Epidermal melanocyte (primary cell): ENCODE data around the gene NDUFA13.
"Not testable (repeated sequence)": the region's sequence is repeated elsewhere in the genome, so short reads cannot be mapped to it uniquely, and the experiment has no call there.

Source experiments
- DNase-seq: peaks from one replicate; pipeline ENCODE4 v3.0.0; 2011; ENCODE audit warnings: low spot score; ENCODE audit not compliant: insufficient read length

The NDUFA13 gene

DNA sequence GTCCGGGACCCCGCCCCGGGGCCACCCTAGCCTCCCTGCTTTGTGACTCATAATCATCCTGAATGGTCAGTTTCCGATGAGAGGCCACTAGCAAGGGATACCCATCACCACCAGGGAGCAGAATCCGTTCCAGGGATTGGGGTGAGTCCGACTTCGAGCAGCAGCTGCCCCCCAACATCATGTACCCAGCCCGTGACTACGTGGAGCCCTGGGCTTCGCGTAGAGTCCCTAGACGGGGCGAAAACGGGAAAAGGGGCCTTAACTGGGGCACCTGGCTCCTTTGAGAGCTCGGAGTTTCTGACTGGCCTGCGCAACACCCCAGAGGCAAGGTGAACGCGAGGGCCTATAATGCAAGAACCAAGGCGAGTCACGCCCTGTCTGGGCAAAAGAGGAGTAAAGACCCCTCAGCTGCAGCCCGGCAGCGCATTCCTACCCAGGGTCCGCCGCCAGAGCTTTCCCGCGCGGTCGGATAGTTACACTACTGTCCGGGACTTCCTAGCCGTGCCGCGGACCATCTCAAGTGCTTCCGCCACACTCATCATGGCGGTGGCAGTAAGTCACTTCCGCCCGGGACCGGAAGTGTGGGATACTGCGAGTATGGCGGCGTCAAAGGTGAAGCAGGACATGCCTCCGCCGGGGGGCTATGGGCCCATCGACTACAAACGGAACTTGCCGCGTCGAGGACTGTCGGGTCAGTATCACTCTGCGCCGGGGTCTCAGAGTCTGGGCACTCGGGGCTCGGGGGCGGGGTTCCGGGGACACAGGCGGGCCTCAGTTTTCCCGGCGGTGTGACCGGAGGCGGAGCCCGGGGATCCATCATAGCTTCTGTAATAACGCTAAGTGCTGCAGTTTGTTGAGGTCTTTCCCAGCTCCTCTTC lies at the start of gene NDUFA13:
NDUFA13 (plus strand) TSS at position 584 of the 878 bp plus-strand sequence; CDS start at position 598, 14 bp downstream.
- peak; percentile 97 for DNase-seq

DNA sequence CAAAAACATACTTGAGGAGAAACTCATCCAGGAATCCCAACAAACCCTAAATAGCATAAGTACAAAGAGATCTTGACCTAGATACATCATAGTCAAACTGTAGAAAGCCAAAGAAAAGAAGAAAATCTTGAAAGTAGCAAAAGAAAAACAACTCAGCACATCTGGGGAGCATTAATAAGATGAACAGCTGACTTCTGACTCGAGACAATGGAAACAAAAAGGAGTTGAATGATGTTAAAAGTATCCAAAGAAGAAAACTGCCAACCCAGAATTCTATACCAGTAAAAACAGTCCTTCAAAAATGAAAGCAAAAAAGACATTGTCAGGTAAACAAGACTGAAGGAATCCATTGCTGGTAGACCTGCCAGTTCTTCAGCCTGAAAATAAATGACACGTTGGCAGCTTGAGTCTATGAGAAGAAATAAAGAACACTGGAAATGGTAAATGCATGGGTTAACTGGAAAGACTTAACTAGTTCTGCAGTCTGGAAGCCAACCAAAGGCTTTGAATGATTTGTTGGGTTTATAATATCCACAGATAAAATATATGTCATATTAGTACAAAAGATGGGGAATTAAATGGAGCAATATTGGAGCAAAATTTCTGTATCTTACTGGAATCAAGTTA lies 47.5 kb upstream of the NDUFA13 start:
- DNase-seq, result no peak

DNA sequence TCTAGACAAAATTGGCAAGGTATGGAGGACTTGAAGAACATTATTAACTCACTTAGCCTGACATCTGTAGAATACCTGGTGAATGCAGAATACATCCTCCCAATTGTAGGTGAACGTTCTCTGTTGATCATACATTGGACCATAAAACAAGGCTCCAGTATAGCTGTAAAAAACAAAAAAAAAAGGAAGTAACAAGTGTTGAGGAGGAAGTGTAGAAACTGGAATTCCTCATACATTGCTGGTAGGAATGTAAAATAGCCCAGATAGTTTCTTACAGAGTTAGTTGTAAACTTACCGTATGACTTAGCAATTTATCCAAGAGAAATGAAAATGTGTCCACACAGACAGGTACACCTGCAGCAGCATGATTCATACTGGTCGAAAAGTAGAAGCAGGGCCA lies 45.4 kb upstream of the NDUFA13 start:
- DNase-seq, result no peak

DNA sequence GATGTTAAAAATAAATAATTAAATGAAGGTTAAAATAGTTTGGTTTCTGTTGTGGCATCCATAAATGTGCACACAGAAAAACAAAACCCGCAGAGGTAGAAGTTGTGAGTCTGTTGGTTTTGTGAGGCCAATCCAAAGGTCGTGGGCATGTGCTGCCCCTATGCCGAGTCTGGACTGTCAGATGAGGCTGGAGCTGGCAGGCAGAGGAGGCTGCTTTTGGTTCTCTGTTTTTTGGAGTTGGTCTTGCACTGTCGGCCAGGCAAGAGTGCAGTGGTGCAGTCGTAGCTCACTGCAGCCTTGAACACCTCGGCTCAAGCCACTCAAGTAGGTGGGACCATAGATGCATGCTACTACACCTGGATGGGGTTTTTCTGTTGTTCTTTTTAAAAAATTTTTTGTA lies 44.3 kb upstream of the NDUFA13 start:
- DNase-seq, result no peak

DNA sequence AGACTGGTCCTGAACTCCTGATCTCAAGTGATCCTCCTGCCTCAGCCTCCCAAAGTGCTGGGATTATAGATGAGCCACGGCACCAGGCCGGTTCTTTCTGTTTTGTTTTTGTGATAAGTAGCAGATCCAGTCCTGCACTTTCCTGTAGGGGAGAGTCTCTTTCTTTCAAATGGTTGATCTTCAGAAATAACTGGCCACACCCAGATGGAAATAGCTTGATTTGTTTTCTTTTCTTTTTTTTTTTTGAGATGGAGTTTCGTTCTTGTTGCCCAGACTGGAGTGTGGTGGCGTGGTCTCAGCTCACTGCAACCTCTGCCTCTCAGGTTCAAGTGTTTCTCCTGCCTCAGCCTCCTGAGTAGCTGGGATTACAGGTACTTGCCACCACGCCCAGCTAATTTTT lies 43.9 kb upstream of the NDUFA13 start:
- not testable (repeated sequence) for DNase-seq

DNA sequence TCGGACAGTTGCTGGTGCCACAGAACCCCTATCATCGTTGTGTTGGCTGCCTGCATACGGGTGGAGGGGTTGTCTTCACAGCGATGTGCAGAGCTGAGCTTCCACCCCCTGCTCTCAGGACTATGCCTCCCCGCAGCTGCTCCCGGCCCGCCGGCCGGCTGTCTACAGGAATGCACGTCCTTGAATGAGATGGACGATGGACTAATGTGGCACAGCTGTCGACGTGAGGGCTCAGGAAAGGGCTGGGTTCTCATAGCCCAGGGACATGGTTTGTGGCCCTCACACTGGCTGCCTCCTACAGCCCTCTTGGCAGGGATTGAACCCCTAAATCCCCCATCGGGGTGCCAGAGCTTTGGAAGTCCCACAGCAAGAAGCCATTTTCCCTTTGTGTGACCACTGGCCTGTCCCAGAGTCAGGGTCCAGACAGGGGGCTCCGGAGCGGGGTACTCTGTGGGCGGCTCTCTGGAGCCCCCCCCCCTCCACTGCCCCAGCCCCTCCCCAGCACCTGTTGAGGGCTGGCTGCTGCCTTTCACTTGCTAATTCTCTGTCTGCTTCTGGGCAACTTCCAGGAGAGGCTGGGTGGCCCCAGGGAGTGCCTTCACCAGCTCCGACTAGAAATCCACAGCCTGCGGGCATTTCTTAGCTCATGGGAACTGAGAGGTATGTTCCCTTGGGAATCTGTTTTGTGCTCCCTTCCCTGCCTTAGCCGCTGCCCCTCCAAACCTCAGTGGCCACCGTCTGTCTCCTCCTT lies 40.8 kb upstream of the NDUFA13 start:
- no peak for DNase-seq

DNA sequence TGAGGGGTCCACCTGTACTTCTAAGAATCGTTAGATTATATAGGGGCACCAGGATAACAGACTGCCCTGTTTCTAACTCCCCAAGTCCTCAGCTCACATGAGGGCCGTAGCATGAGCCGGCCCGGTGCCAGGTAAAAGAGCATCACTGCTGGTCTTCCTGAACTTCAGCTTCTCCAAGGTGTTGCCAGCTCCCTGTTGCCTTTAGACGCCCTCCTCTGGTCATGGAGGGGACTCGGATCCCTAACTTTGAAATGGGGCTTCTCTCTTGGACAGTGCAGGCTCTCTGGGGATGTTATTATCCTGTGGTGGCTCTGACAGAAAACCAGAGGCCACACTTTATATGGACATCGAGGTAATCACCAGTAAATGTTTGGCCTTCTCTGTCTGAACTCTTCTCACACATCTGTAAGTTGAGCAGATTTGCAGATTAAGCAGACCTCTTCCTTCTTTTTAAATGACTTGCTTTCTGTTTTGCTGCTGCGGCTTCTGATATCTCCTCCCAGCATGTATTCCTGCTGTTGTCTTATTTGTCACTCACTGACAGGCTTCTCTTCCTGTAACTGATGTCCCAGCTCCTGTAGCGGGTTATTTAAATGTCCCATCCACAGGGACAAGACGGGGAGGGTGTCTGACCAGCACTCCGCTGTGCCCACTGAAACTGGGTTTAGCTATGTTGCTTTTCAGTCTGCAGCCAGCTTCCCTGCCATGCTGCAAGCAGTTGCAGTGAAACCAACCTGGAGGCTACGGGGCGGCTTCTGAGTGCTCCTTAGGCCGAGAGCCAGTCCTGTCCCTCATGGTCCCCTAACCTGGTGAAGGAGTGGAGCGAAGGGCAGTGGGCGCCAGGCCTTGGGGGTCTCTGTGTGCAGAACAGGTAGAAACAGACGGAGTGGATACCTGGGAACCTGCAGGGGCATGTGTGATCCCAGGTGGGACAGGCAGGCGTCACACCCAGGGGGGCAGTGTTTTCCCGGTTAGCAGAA lies 39.9 kb upstream of the NDUFA13 start:
- no peak for DNase-seq

DNA sequence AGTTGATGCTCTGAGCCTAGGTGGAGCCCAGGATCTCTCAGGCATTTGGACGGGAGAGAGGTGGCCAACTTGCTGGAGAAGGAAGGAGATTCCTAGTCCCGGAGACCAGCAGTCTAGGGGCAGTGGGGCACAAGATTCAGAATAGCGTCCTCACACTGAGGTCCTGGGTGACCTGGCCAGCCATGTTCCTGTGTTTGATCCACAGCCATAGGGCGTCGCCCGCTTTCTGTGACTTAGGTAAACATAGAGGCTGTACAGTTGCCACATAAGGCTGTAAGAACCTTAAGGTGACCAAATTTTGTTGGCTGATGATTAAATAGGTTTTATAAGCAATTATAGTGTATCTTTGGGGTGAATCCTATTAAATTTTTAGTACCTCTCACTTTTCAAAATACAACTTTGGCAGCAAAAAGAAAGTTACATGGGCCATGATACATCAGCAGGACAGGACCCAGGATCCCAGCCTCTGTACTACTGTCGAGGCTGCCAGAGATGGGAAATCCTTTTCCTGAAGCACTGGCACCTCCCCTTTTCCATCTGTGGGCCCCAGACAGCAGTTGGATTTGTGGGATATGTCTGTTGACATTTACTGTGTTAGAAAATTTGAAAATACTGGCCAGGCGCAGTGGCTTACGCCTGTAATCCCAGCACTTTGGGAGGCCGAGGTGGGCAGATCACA lies 38.2 kb upstream of the NDUFA13 start:
- DNase-seq, result no peak

DNA sequence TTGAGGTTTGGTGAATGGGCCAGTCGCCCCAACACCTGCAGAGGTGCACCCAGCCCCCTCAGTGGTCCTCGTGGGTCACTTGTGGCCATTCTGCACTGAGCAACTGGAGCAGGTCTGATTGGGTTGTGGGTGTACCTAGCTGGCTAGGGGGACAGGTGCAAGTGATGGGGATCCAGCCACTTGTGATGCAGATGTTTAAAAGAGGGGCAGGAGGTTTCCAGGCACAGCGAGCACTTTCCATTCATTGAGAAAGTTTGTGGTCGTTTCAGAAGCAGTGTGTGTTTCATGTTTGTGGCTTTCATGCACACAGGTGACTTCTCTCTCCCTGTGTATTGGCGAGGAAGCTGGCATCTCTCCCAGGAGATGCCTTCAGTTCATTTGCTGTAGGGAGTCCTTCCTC lies 35.3 kb upstream of the NDUFA13 start:
- DNase-seq, result no peak

DNA sequence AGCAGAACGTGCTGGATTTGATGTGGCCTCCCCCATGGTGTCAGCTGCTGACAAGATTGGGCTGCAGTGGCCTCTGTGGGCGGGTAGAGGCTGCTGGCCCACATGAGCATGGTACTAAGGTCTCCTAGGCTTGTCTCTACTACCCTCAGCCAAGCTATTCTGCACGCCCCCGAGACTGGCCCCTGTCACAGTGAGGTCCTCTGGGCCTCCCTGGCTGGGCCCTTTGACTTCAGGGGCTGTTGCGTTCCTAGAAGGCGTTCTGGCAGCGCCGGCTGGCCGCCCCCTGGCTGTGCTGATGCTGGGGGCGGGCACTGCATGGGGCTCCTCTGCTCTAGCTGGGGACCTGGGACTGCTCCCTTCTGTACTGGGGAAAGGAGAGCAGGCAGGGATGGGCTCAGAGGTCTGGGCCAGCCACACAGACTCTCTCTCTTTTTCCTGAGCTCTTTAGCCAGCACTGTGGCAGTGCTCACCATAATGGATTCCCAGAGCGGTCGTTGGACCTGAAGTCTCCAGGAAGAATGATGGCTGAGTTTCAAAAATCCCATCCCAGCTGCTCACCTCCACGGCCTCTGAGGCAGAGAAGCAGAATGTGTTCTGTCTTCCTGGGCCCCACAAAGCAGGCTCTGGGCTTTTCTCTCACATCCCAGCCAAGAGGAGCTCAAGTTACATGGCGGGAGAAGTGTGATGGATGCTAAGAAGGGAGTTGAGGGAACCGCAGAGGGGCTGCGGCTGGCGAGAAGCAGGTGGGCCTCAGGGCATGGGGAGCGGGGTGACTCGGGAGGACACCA lies 33.0 kb upstream of the NDUFA13 start:
- DNase-seq, result no peak

DNA sequence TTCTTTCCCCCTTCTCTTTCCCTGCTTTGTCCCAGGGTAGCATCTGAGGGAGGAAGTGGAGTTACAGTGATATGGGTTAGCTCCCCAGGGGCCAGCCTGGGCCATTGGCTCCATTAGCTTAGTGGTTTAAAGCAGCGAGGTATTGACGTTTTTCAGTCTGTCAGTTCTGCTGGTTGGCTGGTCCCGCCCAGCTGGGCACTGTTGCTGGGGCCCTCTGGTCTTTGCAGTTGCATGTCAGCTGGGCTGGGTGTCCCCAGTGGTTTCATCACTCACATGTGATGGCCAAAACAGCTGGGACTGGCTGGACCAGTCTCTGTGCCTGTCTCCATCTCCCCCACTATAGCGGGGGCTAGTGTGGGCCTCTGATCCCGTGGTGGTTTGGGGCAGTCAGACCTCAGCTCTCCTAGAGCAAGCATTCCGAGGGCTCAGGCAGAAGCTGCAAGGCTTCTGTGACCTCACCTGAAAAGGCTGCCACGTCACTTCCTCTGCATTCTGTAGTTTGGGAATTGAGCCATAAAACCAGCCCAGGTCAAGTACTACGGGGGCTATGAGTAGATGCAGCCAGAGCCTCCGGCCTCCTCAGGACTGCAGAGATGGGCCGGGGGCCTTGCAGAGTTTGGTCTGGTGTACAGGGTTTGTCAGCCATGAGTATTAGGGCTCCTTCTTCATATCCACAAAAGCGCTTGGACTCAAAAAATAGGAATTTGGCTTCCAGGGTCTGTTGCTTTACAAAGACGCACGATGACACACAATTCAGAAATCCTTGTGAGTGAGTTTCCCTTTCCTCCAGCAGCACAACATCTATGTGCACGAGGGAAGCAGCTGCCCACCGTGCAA lies 30.6 kb upstream of the NDUFA13 start:
- DNase-seq, result no peak

DNA sequence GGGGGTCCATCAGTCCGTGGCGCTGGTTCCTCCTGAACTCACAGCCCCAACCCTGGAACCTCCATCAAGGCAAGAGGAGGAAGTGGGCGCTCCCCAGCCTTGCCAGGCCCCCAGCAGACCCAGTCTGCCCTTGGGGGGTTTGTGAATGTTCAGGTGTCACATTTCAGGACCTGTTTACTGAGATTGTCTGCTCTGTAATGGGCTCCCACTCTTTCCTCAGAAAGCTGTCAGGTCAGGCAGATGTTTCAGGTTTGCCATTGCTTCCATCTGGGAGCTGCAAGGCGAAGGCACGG lies 30.1 kb upstream of the NDUFA13 start:
- DNase-seq, result no peak

DNA sequence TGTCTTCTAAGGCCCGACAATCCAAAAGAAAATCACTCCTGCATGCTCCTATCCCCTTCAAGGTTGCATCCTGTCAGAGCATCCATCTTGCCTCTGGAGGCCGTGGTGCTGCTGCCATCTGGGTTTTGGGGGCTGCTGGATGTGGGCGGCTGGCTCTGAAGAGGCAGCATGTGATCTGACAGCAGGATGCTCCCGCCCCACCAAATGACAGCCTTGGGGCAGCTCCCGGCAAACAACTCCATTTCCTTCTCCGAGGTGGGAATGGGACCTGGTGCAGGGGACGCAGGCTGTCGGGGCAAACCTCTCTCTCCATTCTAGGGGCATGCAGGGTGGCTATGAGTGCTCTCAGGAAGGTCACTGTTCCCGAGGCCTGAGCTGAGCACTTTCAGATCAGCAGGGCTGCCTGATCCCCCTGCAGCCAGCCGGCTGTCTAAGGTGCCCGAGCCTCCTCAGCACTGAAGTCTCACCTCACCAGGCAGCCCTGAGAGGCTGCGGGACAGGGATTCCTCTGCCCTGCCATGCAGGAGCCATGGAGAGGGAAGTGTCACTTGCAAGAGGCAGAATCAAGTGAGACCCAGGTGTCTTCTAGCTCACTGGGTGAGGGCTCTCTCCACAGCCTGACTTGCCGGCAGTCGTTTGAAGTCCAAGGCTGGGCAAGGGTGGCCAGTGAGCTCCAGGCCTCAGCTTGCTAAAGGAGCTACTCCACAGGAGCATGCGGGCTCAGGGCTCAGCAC lies 29.5 kb upstream of the NDUFA13 start:
- DNase-seq, result no peak

DNA sequence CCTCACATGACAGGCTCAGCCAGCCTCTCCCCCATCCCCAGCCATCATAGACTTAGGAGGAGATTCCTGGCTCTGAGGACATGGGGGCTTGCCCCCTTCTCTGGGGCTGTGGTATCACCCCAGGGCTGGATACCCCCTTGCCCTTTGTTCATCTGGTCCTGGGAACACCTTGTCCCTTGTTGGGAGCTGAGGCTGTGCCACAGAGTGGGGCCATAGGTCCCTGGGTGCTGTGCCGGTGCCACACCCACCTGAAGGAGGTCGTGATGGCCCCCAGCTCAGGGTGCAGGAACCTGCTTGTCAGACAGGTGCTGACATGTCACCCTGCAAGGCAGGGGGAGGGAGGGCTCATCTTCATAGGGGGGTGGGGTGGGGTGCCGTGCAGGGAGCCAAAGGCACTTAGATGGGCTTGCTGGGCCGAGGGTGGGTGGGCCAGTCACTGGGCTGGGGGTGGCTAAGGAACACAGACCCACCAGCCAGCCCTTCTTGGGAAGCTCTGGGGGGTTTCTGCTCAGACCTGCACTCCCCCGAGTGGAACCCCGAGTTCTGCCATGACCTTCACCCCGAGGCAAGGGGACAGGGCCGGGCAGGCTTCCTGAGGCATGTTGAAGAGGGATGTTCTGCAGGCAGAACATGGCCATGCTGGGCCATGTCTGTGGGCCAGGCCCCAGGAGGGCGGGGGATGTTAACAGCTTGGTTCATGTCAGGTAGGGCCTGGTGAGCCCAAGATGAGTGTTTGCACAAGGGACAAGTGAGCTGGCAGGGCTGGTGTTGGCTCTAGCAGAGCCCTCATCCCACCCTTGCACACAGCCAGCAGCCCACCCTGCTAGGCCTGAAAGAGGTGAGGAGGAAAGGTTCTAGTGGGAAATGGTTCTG lies 28.7 kb upstream of the NDUFA13 start:
- DNase-seq, result no peak

DNA sequence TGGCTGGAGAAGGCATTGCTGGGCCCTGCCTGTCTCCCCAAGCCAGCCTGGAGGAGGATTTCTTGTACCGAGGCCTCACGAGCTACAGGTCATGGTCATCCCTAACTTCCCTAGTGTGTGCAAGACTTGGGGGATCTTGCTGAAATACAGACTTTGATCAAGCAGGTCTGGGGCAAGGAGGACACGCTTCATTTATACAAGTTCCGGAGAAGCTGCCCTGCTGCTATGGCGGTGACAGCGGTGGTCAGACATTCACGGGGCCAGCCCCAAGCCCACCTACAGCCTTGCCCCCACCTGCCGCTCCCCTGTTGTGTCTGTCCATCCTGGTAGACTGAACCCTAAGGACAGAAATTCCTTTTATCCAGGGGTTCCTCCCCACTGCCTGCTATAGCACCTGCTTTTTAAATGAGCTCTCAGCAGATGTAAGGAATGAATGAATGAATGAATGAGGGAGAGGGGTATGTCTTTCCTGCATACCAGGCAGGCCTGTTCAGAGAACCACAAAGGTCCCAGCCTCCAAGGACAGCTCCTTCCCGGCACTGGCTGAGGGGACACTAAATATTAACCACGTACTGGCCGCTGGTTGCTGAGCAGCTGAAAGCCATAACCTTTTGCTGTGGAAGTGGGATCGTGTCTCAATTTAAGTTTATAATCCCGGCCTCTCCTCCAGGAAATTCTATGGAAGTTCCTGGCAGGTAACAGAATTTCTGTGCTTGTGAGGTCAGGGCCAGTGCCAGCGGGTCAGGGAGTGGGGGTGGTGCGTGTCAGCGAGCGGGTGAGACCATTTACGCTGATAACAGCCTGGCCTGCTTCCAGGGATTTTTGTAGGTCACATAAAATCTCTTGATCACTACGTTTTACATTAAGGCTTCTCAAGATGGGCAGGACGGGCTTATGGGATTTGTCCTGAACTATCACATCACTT lies 27.8 kb upstream of the NDUFA13 start:
- no peak for DNase-seq
